ENCODE results near the gene TRNP1. TPM values are rescaled to one million over a fixed set of nuclear protein-coding genes. Genes with fewer than 3 reads are reported as not detected.
A peak's percentile ranks its signal among the peaks of the same experiment; 100 is the strongest.
"Not testable (repeated sequence)": the region's sequence is repeated elsewhere in the genome, so short reads cannot be mapped to it uniquely, and the experiment has no call there.

Gene TRNP1, protein sequence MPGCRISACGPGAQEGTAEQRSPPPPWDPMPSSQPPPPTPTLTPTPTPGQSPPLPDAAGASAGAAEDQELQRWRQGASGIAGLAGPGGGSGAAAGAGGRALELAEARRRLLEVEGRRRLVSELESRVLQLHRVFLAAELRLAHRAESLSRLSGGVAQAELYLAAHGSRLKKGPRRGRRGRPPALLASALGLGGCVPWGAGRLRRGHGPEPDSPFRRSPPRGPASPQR
- total RNA-seq, result 42.2 TPM
- long read RNA-seq, transcript TRNP1-202 (2 exons, 575 nt), result minor isoform, 25 of 206 reads
- long read RNA-seq, transcript TRNP1-201 (2 exons, 1,958 nt), result major isoform, 167 of 206 reads
- long read RNA-seq, partial matches to known transcripts, result 0 of 206 reads
- long read RNA-seq, other reads (novel, unspliced or antisense), result 14 of 206 reads

- intact Hi-C loops (cut with DNase I), result no loop called here
- DNase-seq (ENCODE audit: low spot score), result peak; percentile 87
Observed at GRCh38 chr1:26993237-26994019, at the start of gene TRNP1. TRNP1 (plus strand) TSS chr1:26993692; CDS start chr1:26993787, 95 bp downstream.

GRCh38 chr1:26945138-26945537 lies 48.4 kb upstream of the TRNP1 start:
- DNase-seq (ENCODE audit: low spot score), result no peak

GRCh38 chr1:26945728-26946127 lies 47.8 kb upstream of the TRNP1 start:
- intact Hi-C loops (cut with DNase I), result no loop called here
- DNase-seq (ENCODE audit: low spot score), result no peak

More at GRCh38 chr1:26945138-26945537, 48.4 kb upstream of the TRNP1 start:
- intact Hi-C loops (cut with DNase I), result no loop called here

DNA sequence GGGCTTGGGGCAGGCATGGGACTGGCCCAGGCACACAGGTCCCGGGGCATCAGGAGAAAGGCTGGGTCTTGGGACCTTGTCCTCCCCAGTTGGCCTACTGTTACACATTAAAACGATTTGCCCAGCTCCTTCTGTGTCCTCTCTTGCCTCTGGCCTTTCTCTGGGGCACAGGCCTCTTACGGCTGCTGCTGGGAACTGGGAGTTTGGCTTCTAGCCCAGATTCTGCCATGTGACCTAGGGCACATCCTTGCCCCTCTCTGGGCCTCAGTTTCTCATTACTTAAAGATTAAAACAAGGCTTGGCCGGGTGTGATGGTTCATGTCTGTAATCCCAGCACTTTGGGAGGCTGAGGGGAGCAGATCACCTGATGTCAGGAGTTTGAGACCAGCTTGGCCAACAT lies 47.2 kb upstream of the TRNP1 start:
- intact Hi-C loops (cut with DNase I), result no loop called here
- DNase-seq (ENCODE audit: low spot score), result no peak

DNA sequence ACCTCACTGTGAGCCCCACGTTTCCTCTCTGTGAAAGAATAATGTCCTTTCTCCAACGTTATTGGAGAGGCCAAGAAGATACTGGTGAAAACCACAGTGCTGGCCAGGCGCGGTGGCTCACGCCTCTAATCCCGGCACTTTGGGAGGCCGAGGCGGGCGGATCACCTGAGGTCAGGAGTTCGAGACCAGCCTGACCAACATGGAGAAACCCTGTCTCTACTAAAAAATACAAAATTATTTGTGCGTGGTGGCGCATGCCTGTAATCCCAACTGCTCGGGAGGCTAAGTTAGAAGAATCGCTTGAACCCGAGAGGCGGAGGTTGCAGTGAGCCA lies 44.8 kb upstream of the TRNP1 start:
- DNase-seq (ENCODE audit: low spot score); intact Hi-C loops (cut with DNase I): not testable (repeated sequence)

GRCh38 chr1:26949266-26949925 lies 44.1 kb upstream of the TRNP1 start:
- no peak for DNase-seq (ENCODE audit: low spot score)
- intact Hi-C loops (cut with DNase I), result no loop called here

DNA sequence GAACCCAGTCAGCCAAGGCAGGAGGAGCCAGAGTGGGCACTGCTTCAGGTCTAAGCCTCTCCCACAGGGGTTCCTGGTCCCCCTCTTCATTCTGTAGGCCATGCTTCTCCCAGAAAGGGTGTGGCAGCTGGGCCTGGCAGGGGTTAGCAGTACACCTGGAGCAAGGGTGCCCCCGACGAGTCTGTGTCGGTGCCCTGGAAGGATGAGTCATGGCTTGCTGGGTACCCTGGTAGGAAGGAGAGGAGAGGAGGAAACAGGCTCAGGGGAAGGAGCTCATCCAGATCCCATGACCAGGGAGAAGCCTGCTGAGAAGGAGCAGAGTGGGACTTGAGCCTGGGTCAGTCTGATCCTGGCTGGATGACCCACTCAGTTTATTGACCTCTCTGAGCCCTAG lies 43.6 kb upstream of the TRNP1 start:
- intact Hi-C loops (cut with DNase I), result no loop called here
- DNase-seq (ENCODE audit: low spot score), result no peak

DNA sequence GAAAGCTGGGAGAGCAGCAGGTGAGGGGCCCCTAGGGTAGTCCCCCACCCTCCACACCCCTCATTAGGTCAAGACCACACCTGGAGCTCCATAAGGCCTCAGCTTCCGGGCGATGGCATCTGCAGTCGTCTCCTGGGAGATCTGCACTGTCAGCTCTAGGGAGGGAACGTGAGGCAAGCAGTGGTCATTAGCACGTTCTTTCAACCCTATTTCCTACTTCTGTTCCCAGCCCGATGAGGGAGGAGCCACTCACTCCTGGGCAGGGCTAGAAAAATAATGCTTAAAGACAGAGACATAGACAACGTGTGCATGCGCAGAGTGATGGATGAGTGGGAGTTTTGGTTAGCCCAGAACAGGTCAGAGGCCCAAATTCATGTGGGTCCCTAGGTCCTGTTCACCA lies 42.9 kb upstream of the TRNP1 start:
- intact Hi-C loops (cut with DNase I), result no loop called here
- DNase-seq (ENCODE audit: low spot score), result no peak

DNA sequence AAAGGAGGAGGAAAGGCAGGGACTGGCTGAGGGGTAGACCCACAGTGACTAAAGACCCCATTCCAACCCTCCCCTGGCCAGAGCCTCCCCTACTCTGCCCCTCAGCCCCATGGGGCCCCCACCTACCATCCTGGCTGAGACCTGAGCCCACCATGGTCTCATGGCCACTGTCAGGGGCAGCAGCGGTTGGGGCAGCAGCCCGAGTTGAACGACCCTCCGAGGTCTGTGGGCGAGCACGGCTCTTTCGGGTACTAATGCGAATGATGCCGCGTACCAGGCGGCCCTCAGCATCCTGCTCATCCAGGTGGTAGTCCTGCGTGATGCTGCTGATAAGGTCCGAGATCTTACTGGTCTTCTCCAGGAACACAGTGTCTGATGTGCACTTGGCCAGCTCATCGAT lies 42.3 kb upstream of the TRNP1 start:
- intact Hi-C loops (cut with DNase I), result no loop called here
- no peak for DNase-seq (ENCODE audit: low spot score)

- intact Hi-C loops (cut with DNase I), result no loop called here
Observed at GRCh38 chr1:26951821-26952497, 41.5 kb upstream of the TRNP1 start.

DNA sequence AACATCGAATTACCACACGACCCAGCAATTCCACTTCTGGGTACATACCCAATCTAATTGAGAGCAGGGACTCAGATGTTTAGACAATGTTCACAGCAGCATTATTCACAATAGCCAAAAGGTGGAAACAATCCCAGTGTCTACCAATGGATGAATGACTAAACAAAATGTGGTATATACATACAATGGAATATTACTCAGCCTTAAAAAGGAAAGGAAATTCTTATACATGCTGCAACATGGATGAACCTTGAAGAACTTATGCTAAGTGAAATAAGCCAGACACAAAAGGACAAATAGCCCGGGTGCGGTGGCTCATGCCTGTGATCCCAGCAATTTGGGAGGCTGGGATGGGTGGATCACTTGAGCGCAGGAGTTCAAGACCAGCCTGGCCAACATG lies 40.1 kb upstream of the TRNP1 start:
- no peak for DNase-seq (ENCODE audit: low spot score)

More at GRCh38 chr1:26951821-26952497, 41.5 kb upstream of the TRNP1 start:
- DNase-seq (ENCODE audit: low spot score), result no peak

GRCh38 chr1:26956321-26956720 lies 37.2 kb upstream of the TRNP1 start:
- intact Hi-C loops (cut with DNase I), result no loop called here
- no peak for DNase-seq (ENCODE audit: low spot score)

More for the DNA sequence above, 40.1 kb upstream of the TRNP1 start:
- intact Hi-C loops (cut with DNase I), result no loop called here

- intact Hi-C loops (cut with DNase I), result no loop called here
- no peak for DNase-seq (ENCODE audit: low spot score)
Observed at GRCh38 chr1:26957306-26957705, 36.2 kb upstream of the TRNP1 start.

DNA sequence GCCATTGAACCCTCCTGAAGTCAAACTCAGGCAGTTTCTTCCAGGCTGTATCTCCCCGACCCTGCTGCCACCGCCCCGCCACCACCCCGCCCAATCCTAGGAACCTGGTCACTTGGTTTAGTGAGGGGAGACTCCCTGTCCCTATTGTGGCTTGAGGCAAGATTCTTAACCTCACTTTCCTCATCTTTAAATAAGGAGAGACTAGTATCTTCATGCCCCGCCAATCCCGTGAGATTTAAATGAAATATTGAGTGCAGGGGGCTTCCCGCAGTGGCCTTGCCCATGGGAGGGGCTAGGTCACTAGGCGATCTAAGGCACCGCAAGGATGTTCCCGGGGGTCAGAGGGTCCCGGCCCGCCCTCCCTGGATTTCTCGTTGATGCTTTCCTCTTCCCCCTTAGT lies 34.2 kb upstream of the TRNP1 start:
- intact Hi-C loops (cut with DNase I), result no loop called here
- DNase-seq (ENCODE audit: low spot score), result no peak

DNA sequence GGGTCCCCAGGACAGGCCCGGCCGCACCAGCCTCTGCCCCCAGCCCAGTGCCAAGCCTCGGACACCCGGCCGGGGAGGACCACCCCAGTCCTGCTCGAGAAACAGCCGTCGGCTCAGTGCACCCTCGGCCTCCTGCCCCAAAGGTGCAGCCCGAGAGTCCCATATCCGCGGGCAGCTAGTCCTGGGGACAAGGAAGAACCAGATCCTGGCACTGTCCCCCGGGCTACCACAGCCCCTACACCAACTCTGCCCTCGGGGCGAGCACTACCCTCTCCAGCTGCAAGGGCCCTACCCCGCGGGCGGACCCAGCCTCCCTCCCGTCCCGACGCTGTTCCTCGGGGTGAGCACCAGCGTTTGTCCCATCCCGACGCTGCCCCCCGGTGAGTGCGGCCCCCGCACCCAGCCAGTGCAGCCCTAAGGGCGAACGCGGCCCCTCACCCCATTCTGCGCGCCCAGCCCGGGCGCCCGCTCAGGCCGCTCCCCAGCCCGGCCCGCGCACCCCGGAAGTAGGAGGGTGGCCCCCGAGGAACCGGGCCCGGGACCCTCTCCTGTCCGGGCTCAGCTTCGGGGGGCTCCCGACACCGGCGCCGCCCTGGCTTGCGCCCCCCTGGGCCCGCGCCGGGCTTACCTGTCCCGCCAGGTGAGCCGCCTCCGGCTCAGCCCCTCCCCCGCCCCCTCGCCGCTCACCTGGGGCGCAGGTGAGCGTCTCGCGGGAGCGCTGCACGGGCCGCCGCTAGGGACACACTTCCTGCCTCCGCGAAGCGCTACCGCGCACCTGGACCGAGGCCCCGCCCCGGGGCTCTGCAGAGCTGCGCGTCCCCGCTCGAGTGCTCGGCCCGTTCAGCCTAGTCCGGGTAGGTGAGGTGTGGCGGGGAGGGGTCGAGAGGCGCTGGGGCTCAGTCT lies 33.5 kb upstream of the TRNP1 start, which contains the start of gene KDF1:
Gene KDF1, minus strand, starts transcription at position 747 of the 903 bp plus-strand sequence. CDS start 8,088 bp downstream, outside the sequence.
- intact Hi-C loops (cut with DNase I), result loop anchor here (10.0 kb wide), 1 partner anchor 135 kb away; no protein-coding TSS in a partner anchor
- DNase-seq (ENCODE audit: low spot score), result no peak

DNA sequence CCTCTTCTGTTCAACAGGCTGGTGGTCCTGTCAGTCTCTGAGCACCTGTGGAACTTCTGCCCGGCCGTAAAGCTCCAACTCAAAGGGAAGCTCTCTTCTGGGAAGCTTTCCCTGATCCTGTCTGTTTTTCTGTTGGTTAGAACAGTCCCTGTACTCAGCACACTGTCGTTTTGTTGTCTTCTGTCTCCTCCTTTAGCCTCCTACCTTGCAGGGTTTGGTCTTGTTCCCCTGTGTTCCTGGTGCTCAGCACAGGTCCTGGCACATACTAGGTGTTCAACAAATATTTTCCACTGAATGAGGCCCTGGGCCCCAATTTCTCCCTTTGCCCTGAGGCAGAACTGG lies 32.9 kb upstream of the TRNP1 start:
- intact Hi-C loops (cut with DNase I), result loop anchor here (10.0 kb wide), 1 partner anchor 134 kb away; no protein-coding TSS in a partner anchor

GRCh38 chr1:26961826-26962225 lies 31.7 kb upstream of the TRNP1 start:
- intact Hi-C loops (cut with DNase I), result loop anchor here (10.0 kb wide), 1 partner anchor 133 kb away; no protein-coding TSS in a partner anchor
- DNase-seq (ENCODE audit: low spot score), result no peak

More for the DNA sequence above, 32.9 kb upstream of the TRNP1 start:
- DNase-seq (ENCODE audit: low spot score), result no peak

DNA sequence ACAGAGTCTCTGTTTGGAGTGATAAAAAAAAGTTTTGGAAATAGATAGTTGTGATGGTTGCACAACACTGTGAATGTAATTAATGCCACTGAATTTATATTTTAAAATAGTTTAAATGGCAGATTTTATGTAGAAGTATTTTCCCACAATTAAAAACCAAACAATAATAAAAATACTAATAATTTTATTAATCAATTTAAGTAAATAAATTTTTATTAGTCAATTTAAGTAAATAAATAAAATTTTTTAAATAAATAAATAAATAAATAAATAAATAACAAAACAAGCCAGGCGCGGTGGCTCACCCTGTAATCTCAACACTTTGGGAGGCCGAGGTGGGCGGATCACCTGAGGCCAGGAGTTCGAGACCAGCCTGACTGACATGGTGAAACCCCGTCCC lies 28.3 kb upstream of the TRNP1 start:
- intact Hi-C loops (cut with DNase I), result loop anchor here (10.0 kb wide), 1 partner anchor 130 kb away; no protein-coding TSS in a partner anchor
- no peak for DNase-seq (ENCODE audit: low spot score)
